Measurements from ENCODE around the gene ARAP1. TPM values are rescaled to one million over a fixed set of nuclear protein-coding genes. Genes with fewer than 3 reads are reported as not detected.

Gene ARAP1
- total RNA-seq, 1 experiment from 2014 or later, result 66.1 TPM

- CTCF ChIA-PET, result no interaction called here
- intact Hi-C loops (cut with micrococcal nuclease; ENCODE audit: unreplicated experiment), result no loop called here
- Histone ChIP-seq H3K36me3 (ENCODE audit: insufficient read depth, low read length, poor library complexity, severe bottlenecking) (no peaks in the 10 kb centered on the region), H3K27me3 (replicated peaks; ENCODE audit: insufficient read depth, low read depth, low read length, poor library complexity) (no peaks in the 10 kb centered on the region), H3K4me3 (ENCODE audit: low read depth, low read length, poor library complexity, severe bottlenecking) (peak overlapping the region; percentile 55), H3K4me1 (ENCODE audit: insufficient read depth, low read length, poor library complexity, severe bottlenecking) (peaks cover 14% of the 10 kb centered on the region), H3K27ac (ENCODE audit: low read depth, low read length, poor library complexity, severe bottlenecking) (no peak overlapping the region), H3K9me3 (ENCODE audit: low read depth, low read length, poor library complexity, severe bottlenecking) (no peaks in the 10 kb centered on the region)
- no TSS peak for BruUV-seq (replicated peaks)
- TF ChIP-seq CTCF (conservative IDR thresholded peaks at IDR 0.05; ENCODE audit: low read depth, low read length) (no peak), EZH2 (IDR thresholded peaks at IDR 0.05; ENCODE audit: borderline replicate concordance, low read depth, low read length, poor library complexity, severe bottlenecking) (no peak)
- POLR2A ChIA-PET (ENCODE audit: low non-redundant PET), result no interaction called here
- DNase-seq (ENCODE audit: low spot score), result no peak
Observed at GRCh38 chr11:72780296-72781062, 28.3 kb upstream of the ARAP1 start.

DNA sequence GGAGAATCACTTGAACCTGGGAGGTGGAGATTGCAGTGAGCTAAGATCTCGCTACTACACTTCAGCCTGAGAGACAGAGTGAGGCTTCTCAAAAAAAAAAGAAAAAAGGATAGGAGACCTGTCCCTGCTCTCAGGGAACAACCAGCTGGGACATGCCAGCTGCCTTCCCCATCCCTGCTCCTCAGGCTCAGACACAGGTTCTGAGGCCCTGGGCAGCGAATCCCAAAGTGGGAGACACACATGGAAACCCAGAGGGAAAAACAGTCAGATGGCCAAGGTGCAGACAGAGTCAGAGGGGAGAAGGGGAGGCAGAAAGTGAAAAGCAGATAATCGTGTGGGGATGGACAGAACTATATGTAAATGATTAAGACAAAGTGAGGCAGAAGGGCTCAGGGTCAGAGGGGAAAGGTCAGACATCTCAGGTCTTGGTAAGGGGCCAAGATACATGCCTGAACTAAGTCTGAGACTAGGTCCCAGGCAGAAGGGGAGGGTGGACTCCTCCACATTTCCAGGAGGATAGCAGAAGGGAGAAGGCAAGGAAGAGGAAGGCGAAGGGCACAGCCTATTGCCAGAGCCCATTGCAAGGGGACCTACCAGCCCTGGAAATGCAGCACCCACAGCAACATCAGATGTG lies 27.4 kb upstream of the ARAP1 start:
- ChIA-PET CTCF (no interaction called here), POLR2A (ENCODE audit: low non-redundant PET) (interaction anchor here (0.7 kb wide), 1 partner anchor 500 kb away, joined by 5 read pairs; no protein-coding TSS in a partner anchor)
- intact Hi-C loops (cut with micrococcal nuclease; ENCODE audit: unreplicated experiment), result no loop called here
- no TSS peak for BruUV-seq (replicated peaks)
- H3K4me3 ChIP-seq (ENCODE audit: low read depth, low read length, poor library complexity, severe bottlenecking), result no peak overlapping the region
- TF ChIP-seq EZH2 (IDR thresholded peaks at IDR 0.05; ENCODE audit: borderline replicate concordance, low read depth, low read length, poor library complexity, severe bottlenecking) (no peak), CTCF (conservative IDR thresholded peaks at IDR 0.05; ENCODE audit: low read depth, low read length) (no peak)
- no peaks in the 10 kb centered on the region for H3K36me3 ChIP-seq (ENCODE audit: insufficient read depth, low read length, poor library complexity, severe bottlenecking)
- no peaks in the 10 kb centered on the region for H3K9me3 ChIP-seq (ENCODE audit: low read depth, low read length, poor library complexity, severe bottlenecking)
- no peaks in the 10 kb centered on the region for H3K27me3 ChIP-seq (replicated peaks; ENCODE audit: insufficient read depth, low read depth, low read length, poor library complexity)
- no peak for DNase-seq (ENCODE audit: low spot score)
- peaks cover 14% of the 10 kb centered on the region for H3K4me1 ChIP-seq (ENCODE audit: insufficient read depth, low read length, poor library complexity, severe bottlenecking)
- H3K27ac ChIP-seq (ENCODE audit: low read depth, low read length, poor library complexity, severe bottlenecking), result no peak overlapping the region

GRCh38 chr11:72778535-72779494 lies 26.6 kb upstream of the ARAP1 start:
- CTCF ChIA-PET, result interaction anchor here (0.6 kb wide), 1 partner anchor 52 kb away, joined by 5 read pairs; no protein-coding TSS in a partner anchor
- no peak for TF ChIP-seq CTCF (conservative IDR thresholded peaks at IDR 0.05; ENCODE audit: low read depth, low read length)
- TF ChIP-seq EZH2 (IDR thresholded peaks at IDR 0.05; ENCODE audit: borderline replicate concordance, low read depth, low read length, poor library complexity, severe bottlenecking), result no peak
- H3K27ac ChIP-seq (ENCODE audit: low read depth, low read length, poor library complexity, severe bottlenecking), result no peak overlapping the region
- H3K9me3 ChIP-seq (ENCODE audit: low read depth, low read length, poor library complexity, severe bottlenecking), result no peaks in the 10 kb centered on the region
- H3K4me3 ChIP-seq (ENCODE audit: low read depth, low read length, poor library complexity, severe bottlenecking), result no peak overlapping the region
- no peak for DNase-seq (ENCODE audit: low spot score)
- H3K4me1 ChIP-seq (ENCODE audit: insufficient read depth, low read length, poor library complexity, severe bottlenecking), result peaks cover 14% of the 10 kb centered on the region
- intact Hi-C loops (cut with micrococcal nuclease; ENCODE audit: unreplicated experiment), result no loop called here
- no peaks in the 10 kb centered on the region for H3K36me3 ChIP-seq (ENCODE audit: insufficient read depth, low read length, poor library complexity, severe bottlenecking)
- POLR2A ChIA-PET (ENCODE audit: low non-redundant PET), result interaction anchor here (0.7 kb wide), 1 partner anchor 499 kb away, joined by 5 read pairs; no protein-coding TSS in a partner anchor
- no peaks in the 10 kb centered on the region for H3K27me3 ChIP-seq (replicated peaks; ENCODE audit: insufficient read depth, low read depth, low read length, poor library complexity)
- BruUV-seq (replicated peaks), result no TSS peak

Data from A673 (cell line).